Hepatocyte (in vitro differentiated cells): ENCODE measurements around the gene CDR2L.

Experiments used
- CTCF ChIP-seq: fragments of 200-600 bp; sonication (generic); IDR thresholded peaks from 2 replicates; pipeline ENCODE4 v1.5.1; 2016; ENCODE audit warnings: antibody characterized with exemption, mild to moderate bottlenecking; ENCODE audit not compliant: poor library complexity
- EZH2 ChIP-seq: fragments of 200-600 bp; sonication (generic); IDR thresholded peaks from 2 replicates; pipeline ENCODE4 v1.6.1; 2016; ENCODE audit warnings: antibody characterized with exemption, mild to moderate bottlenecking, borderline replicate concordance
- EZH2phosphoT487 ChIP-seq: fragments of 200-600 bp; sonication (generic); IDR thresholded peaks from one replicate; pipeline ENCODE4 v1.6.1; 2018; ENCODE audit warnings: antibody characterized with exemption, mild to moderate bottlenecking, low read depth, moderate library complexity; ENCODE audit not compliant: unreplicated experiment, severe bottlenecking

GRCh38 chr17:74987418-74987908 lies at the start of gene CDR2L:
- TF ChIP-seq EZH2 (no peak), CTCF (no peak), EZH2phosphoT487 (no peak)
